ENCODE results near the gene CSRNP3.

Gene CSRNP3

GRCh38 chr2:165681841-165682240 lies 212.3 kb downstream of the CSRNP3 start:
- DNase-seq (ENCODE audit: low read depth in 2 of 2): no peak

DNA sequence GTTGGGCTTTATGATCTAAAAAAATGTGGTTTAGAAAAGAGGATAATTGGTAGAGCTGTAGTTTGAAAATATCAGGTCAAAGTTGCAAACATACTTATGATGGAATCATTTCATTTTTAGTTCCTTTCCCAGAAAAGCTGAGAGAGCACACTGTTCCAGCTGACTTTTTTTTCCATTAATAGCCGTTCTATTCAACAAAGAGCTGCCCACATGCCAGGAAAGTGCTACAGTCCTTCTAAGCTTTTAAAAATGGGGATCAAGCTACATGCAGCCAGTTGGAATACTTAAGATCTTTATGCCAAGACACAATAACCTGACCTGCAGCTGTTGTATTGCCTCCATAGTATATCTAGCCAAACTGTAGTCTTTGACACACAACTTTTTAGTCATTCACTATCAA lies 213.0 kb downstream of the CSRNP3 start:
- no peak for DNase-seq (ENCODE audit: low read depth in 2 of 2)

GRCh38 chr2:165686800-165687199 lies 217.3 kb downstream of the CSRNP3 start:
- DNase-seq (ENCODE audit: low read depth in 2 of 2): no peak

DNA sequence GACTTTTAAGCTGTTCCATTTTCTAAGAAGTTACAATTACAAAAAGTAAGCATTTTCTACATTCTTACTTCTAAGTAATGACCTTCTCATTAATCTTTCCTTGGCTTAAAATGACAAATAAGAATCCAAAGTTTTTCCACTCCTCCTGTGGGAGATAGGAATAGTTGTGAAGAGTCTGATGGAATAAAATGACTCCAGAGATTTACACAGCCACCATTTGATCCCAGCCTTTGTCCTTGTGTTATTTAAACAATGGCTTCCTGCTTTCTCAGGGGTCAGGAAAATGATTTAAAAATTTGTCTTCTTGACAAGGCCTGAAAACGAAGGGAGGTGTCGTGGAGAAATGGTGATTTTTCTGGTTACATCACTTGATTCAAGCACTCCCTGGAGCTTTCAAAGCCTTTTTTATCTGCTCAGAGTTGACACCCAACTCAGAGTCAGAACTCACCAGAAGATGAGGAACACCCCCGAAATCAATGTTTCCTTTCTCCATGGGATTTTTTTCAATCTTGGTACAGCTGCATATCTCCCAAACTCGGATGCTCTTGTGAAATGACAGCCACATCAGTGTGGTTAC lies 218.0 kb downstream of the CSRNP3 start:
- no peak for DNase-seq (ENCODE audit: low read depth in 2 of 2)

GRCh38 chr2:165691615-165692014 lies 222.1 kb downstream of the CSRNP3 start:
- no peak for DNase-seq (ENCODE audit: low read depth in 2 of 2)

DNA sequence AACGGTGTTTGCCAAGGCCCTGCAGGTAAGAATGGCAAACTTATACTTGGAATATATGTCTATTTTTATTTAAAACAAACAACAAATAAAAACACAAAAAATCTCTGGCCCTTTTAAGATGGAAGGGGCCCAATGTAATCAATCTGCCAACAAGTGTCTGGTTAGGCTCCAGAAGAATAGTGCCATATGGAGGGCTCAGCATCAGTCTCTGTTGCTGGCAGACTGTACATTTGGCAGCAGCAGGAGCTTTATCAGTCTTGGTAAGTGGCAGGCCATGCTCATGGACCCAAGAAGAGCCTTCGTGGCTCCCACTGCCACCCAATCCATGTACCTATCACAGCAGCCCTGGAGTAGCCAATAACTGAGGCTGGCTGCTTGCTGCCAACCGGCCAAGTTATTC lies 223.4 kb downstream of the CSRNP3 start:
- no peak for DNase-seq (ENCODE audit: low read depth in 2 of 2)

GRCh38 chr2:165693838-165694237 lies 224.3 kb downstream of the CSRNP3 start:
- DNase-seq (ENCODE audit: low read depth in 2 of 2): no peak

GRCh38 chr2:165697748-165698443 lies 228.4 kb downstream of the CSRNP3 start:
- no peak for DNase-seq (ENCODE audit: low read depth in 2 of 2)

GRCh38 chr2:165698444-165698884 lies 229.0 kb downstream of the CSRNP3 start:
- no peak for DNase-seq (ENCODE audit: low read depth in 2 of 2)

DNA sequence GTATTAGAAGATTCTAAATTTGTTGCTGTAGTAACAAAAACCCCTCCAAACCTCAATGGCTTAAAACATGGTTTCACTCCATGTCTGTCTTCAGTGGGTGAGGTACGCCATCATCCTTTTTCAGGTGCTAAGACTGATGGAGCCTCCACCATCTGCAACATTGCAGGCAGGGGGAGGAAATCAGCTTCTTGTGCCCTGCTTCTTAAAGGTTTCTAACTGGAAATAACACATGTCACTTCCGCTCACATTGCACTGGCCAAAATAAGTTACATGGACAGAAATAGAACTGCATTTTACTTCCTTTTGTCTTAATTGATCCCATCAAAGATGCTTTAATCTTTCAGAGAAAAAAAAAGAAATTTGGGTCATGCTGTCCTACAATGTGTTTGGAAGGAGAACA lies 230.4 kb downstream of the CSRNP3 start:
- no peak for DNase-seq (ENCODE audit: low read depth in 2 of 2)

DNA sequence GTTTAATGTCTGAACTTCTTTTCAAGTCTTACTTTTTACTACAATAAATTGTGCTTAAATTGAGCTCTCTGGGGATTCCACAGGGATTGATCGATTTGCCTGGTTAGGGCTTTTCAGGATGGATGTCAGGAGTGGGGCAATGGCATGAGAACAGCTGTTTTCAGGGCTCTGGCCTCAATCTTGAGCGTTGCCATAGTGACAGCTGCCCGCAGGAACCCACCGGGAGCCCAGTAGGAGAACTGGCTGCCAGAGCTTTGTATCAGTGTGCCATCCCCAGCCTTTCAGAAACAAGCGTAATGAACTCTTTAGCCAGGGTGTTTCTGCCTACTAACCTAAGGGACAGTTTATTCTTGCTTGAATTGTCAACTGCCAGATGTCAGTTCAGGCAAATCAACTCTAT lies 231.0 kb downstream of the CSRNP3 start:
- DNase-seq (ENCODE audit: low read depth in 2 of 2): no peak

- DNase-seq (ENCODE audit: low read depth in 2 of 2): no peak
Observed at GRCh38 chr2:165701147-165701546, 231.6 kb downstream of the CSRNP3 start.

DNA sequence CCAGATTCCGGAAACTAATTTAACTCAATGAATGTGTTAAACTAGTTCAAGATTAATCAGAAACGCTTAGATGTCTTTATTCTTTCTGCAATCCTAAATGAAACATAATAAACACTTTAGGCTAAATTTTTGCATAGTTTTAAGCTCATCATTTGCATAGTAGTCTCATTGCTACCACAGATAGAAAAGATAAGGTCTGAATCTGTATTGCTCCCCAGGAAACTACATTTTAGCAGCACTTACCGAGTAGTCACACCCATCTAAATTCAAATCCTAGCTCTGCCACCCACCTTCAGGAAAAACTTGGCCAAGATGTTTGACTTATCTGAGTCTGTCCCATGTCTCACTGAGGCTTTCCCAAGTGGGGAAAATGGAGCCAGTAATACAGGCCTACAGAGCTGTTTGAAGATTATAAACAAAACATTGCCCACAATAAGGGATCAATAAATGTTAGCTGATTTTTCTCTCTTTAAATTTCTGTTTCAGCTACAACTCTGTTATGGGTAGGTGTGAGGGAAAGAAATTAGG lies 237.5 kb downstream of the CSRNP3 start:
- DNase-seq (ENCODE audit: low read depth in 2 of 2): no peak

GRCh38 chr2:165716091-165716490 lies 246.6 kb downstream of the CSRNP3 start:
- no peak for DNase-seq (ENCODE audit: low read depth in 2 of 2)

DNA sequence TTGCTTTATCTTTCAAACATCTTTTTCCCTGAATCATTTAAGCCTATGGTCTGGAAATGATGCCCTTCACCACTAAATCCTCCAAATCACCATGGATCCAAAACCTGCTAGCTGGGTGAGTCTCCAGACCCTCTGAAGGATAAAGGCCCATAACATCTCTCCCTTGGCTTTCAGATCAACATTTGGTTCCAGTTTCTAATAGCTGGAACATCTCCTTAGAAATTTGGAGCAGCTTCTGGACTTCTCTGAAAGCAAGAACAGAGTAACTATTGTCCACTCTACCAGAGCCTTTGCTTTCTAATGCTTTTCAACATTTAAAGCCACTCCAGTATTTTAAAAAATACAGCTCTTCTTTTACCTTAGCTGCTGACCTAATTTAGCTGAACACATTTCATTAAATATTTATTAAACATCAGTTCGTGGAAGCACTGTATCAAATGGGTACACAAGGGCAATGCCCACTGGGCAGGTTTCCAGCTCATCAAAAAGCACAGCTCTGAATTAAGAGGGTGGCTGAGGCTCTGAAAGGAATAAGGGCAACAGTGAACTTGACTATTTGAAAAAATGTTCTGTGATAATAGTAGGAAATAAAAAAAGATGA lies 249.2 kb downstream of the CSRNP3 start:
- DNase-seq (ENCODE audit: low read depth in 2 of 2): no peak

- DNase-seq (ENCODE audit: low read depth in 2 of 2): no peak
Observed at GRCh38 chr2:165720511-165720910, 251.0 kb downstream of the CSRNP3 start.

- no peak for DNase-seq (ENCODE audit: low read depth in 2 of 2)
Observed at GRCh38 chr2:165725421-165725820, 255.9 kb downstream of the CSRNP3 start.
